Fibroblast of skin of right biceps (primary cell): Measurements from ENCODE around the gene ABO.
"Not testable (repeated sequence)": the region's sequence is repeated elsewhere in the genome, so short reads cannot be mapped to it uniquely, and the experiment has no call there.

Experiments
- DNase-seq: peaks from one replicate; pipeline ENCODE4 v3.0.0-alpha.2; 2013

The ABO gene

DNA sequence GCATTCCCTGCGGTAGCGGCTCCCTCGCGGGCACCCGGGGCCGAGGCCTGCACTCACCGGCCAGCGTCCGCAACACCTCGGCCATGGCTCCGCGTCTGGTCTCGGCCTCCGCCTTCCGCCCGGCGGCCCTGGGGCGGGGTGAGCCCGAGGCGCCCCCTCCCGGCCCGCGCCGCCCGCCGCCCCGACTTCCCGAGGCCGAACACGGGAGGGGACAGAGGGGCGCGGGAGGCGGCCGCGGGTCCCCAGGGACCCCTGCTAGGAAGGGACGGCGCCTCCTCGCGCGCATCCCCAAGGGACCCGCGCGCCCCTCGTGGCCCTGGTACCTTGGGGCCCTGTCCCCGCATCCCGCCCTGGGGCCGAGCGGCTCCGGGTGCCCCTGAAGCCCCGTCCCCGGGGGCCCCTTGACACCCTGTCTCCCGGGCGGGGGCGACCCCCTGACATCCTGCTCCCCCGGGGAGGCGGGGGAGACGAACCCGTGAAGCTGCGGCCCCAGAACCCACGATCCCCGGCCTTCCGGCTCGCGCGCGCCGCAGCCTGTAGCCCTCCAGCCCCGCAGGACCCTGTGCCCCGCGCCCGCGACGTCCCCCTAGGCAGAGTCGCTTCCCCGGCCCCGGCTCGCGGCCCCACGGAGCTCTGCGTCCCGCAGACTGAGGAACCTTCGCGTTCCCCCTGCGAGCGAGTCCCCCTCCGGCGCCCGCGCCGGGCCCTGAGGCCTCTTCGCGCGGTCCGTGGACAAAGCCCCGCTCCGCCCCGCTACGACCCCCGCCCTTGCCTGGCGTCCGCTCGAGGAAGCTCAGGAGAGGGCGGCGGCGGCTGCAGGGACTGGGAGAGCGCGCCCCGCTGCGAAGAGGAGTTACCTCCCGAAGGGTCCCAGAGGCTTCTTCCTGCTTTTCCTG, at the start of gene ABO:
Gene ABO (minus strand): TSS at position 97 of the 896 bp plus-strand sequence.
- no peak for DNase-seq

DNA sequence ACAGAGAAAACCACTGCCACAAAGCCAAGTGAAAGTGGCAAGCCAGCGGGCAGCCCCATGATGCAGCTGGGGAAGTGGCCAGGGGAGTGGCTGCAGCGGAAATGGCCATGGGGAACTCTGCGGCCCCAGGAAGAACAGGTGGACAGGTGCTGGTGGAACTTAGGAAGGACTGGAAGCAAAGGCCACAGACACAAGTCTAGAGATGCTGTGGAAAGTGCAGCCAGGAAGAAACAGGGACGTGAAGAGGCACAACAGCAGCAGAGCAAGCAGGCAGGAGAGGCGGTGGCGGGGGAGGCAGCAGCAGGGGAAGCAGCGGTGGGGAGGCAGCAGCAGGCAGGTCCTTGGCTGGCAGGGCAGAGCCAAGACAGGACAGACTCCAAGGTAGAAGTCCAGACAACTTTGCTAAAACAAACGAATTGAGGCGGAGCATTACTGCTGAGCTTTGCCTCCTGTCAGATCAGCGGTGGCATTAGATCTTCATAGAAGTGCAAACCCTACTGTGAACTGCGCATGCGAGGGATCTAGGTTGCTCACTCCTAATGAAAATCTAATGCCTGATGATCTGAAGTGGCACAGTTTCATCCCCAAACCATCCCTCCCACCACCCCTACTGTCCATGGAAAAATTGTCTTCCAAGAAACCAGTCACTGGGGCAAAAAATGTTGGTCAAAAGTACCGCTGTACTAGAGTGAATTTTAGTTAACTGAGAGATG, 49.1 kb upstream of the ABO start:
- DNase-seq: no peak

DNA sequence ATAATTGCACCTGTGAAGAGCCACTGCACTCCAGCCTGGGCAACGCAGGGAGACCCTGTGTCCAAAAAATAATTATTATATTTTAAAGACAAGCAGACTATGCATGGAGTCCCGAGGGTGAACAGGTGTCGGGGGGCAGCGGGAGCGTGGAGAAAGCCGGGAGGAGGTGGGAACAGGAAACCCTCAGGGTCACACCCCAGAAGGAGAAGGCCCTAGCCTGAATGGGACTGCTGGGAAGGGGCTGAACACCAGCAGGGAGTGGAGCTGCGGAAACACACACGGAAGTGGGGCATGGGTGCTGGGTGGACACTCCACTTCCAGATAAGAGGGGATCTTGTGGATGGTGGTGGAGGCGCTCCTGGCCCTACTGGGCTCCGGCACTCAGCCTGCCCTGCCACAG, 48.2 kb upstream of the ABO start:
- DNase-seq: no peak

DNA sequence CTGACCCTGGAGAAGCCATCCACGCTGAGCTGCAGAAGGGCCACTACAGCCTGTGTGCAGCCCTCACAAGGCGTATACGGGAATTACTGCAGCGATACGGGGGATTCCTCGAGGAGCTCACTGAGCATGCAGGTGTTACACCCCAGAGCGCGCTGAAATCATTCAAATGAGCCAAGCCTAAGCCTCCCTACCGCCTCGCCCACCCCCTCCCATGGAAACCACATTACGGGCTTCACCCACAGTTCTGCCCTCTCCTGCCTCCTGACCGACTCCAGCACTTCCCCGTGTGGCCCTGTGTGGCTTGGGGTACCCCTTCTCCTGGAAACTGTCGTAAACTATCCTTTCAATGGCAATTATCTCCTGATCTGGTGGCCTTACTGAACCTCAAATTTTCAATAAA, 47.7 kb upstream of the ABO start:
- no peak for DNase-seq

DNA sequence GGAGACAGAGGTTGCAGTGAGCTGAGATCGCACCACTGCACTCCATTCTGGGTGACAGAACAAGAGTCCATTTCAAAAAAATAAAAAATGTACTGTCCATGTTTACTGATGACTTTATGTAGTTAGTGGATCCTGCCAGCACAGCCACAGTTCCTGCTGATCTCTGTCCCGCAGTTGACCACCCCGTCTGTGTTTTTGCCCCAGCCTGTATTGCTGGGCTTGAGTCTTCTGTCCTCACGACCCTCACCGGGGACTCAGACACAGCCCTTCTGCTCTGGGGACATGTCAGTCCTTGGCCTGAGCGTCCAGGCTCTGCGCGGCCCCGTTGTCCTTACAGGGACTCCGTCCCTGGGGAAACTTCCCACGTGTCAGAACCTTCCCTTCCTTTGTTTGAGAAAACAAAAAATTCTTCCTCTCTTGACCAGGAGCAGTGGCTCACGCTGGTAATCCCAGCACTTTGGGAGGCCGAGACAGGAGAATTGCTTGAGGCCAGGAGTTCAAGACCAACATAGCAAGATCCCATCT, 46.5 kb upstream of the ABO start:
- DNase-seq: no peak

DNA sequence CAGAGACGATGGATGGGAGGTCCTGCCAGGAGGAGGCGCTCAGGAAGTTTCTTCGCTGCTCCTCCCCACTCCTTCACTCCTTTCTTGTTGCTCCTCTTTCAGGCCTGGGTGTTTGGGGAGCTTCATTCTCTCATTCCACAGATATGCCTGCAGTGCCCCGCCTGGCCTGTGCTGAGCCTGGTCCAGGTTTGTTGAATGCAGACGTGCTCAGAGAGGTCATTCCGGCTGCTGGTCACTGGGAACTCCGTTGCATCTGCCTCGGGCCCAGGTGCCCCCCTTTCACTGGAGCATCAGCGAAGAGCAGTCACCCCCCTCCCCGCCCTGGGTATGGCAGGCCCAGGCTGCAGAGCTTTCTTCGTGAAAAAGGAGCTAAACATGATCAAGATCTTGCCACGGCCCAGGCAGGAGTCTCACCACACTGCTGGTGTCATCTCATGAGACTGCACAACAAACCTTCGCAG, 45.5 kb upstream of the ABO start:
- DNase-seq: no peak

DNA sequence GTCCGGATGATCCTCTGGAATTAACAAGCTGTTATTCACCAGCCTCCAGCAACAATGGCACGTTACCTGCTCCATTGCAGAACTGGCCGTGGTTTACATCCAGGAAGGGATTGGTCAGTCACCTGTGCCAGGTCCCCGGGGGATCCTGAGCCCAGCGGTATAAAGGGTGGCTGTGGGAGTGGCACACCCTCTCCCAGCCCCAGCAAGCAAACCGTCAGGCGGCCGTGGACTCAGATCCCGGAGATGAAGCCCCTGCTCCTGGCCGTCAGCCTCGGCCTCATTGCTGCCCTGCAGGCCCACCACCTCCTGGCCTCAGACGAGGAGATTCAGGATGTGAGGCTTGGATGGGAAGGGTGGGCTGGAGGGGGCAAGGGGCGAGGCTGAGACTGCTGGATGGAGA, 42.5 kb upstream of the ABO start:
- DNase-seq: not testable (repeated sequence)

DNA sequence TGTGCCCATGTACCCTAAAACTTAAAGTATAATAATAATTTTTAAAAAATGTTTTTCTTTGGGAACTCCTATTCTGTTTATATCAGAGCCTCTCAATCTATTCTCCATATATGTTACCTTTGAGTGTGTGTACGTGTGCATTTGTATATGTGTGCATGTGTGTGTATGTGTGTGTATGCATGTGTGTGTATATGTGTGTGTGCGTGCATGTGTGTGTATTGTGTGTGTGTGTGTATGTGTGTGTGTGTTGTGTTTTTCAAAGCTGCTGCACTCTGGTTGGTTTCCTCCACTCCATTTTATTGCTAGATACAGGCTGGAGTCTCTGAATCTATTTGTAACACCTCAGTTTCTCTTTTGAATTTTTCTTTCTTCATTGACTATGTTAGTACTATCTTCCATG, 41.0 kb upstream of the ABO start:
- no peak for DNase-seq

DNA sequence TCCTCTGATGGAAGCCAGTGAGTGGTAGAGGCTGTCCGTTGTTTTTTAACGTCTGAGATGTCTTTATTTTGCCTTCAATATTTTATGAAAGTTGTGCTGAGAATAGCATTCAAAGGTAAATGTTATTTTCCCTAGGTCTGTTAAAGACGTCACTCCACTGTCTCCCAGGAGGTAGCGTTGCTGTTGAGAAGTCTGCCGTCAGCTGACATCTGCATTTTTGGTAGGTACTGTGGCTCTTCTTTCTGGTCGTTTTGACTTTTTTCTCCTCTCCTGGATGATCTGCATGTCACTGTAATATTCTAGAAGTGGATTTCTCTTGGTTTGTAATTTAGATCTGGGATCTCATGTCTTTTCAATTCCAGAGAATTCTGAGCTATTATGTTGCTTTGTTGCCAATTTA, 34.6 kb upstream of the ABO start:
- no peak for DNase-seq

DNA sequence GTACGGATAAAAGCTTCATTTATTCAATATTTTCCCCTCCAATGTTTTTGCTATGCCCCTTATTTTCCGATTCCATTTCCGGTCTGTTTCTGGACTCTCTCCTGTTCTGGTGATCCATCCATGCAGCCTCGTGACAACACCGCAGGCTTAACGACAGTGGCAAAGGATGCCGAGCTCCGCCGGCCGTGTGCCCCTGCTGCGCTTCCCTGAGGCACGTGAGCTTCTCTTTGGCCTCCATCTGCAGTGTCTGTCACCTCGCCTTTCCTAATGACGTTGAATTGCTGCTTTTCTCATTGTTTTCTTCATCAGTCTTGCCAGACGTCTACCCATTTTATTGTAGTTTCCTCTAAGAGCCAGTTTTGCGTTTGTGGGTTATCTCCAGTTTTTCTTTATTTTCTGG, 32.3 kb upstream of the ABO start:
- no peak for DNase-seq

DNA sequence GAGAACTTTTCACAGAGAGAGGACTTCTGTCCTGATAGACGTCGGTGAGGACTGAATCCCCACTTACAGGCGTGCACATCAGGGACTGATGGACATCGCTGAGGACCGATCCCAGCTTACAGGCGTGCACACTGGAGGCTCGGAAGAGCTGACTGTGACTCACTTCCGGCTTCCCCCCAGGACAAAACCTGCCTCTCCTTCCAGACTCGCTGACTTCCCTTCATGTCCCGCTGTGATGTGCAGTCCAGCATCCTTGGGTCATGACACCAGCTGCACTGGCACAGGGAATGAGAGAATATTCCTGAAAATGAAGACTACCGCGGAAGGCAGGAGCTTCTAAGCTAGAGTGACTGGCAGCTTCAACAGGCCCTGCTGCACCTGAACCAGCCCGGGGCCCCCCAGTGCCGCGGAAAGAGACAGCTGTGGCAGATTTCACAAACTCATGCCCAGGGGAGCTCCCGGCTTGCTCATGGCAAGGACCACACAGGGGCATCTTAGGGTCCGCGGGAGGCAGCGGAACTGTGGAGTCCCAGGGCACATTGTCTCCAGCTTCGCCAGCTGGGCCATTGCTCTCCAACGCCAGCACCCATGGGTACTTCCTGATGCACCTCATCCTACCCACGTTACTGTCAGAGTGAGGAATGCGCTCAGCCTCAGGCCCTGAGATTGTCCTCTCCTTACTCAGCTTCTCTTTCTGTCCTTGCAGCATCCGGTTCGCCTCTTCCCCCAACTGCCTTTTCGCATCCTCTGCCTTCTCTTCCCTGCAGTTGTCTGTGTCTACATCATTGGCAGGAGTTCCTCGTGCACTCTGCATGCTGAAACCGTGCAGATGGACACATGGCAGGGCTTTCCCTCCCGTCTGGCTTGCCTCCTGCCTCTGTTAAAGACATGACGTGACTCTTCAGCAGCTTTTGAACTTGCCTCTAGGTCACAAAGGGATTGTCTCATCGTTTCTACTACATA, 31.5 kb upstream of the ABO start:
- no peak for DNase-seq

DNA sequence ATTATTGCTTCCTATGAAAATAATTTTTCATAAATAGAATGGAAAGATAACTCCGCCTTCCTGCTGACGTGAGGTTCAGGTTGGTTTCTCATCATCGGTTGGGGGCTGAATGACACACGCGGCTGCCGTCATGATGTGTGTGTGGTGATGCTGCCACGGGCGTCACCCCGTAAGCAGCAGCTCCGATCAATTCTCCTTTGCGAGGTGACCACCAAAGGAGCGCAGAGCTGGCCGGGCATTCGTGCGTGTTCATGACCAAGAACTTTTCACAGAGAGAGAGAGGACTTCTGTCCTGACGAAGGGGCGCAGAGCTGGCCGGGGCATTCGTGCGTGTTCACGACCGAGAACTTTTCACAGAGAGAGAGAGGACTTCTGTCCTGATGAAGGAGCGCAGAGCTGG, 30.7 kb upstream of the ABO start:
- DNase-seq: no peak

DNA sequence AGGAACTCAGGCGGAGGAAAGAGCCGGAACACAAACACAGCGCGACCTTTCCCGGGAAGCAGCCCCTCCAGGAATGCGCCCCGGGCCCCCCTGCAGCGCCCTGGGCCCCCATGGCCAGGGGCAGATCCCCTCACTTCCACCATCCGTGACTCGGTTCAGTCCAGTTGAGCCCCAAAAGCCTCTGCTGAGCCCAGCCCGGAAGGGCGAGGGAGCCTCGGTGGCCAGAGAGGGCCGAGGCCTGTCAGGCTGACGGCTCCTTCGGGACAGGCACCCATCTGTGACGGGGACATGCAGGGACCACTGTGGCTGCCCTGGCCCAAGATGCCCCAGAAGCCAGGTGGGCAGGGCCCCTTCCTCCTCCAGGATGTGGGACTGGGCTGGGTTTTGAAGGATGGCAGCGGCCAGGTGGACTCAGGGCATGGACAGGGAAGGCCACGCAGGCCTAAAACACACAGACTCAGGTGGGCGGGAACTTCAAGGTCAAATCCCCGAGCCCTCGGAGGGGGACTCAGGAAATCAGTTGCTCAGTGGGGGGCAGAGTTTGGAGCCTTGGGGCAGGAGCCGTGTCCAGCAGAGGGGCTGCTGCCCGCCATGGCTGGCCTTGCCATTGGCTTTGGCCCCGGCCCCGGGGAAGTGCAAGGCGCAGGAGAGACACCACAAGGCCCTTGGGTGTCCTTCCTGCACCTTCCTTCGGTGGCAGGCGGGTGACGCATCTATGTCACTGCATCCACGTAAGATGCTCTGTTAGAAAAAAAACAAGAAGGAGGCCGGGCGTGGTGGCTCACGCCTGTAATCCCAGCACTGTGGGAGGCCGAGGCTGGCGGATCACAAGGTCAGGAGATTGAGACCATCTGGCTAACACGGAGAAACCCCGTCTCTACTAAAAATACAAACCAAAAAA, 29.7 kb upstream of the ABO start:
- DNase-seq: no peak

DNA sequence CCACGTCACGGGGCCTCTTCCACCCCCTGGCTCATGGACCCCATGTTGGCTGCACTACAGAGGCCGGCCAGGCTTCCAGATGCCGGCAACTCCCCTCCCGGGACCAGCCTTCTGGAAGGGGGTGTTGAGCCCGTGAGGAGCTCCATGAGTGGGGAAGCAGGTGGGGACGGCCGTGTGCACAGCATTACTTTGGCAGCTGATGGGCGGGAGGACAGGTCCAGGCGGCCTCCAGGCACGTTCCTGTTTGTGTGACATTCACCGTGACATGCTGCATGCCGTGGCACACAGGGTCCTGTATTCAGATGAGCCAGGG, 29.1 kb upstream of the ABO start:
- no peak for DNase-seq

DNA sequence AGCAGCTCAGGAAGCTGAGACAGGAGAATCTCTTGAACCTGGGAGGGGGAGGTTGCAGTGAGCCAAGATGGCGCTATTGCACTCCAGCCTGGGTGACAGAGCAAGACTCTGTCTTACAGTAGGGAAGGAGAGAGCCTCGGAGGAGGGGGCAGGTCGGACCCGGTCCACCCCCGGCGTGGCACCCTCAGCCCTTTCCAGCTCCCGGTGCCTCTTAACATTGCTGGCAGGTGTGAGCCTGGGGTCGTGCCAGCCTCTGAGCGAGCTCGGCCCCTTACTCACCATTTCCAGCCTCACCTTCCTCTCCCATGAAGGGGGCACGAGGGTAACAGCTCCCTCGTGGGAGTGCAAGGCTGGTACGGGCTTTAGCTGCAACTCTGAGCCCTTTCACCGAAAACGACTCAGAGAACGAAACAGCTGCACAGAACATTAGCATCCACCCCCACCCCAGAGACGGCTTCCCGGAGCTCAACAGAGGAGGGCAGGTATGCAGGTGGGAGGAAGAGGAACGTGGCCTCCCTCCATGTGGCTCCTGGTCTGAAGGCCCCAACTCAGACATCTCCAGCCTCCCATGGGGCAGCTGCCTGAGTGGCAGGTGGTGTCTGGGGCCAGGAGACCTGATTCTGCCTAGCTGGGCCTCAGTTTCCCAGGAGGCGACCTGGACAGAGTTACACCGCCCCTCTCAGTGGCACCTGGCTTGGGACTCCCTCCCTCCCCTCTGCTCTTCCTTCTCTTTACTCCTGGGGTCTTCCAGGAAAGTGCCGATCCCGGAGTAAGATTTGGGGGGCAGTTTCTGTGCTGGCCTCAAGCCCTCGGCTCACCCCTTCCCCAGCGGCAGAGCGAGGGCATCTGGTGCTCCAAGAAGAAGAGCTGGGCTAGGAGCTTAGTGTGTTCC, 28.5 kb upstream of the ABO start:
- no peak for DNase-seq

DNA sequence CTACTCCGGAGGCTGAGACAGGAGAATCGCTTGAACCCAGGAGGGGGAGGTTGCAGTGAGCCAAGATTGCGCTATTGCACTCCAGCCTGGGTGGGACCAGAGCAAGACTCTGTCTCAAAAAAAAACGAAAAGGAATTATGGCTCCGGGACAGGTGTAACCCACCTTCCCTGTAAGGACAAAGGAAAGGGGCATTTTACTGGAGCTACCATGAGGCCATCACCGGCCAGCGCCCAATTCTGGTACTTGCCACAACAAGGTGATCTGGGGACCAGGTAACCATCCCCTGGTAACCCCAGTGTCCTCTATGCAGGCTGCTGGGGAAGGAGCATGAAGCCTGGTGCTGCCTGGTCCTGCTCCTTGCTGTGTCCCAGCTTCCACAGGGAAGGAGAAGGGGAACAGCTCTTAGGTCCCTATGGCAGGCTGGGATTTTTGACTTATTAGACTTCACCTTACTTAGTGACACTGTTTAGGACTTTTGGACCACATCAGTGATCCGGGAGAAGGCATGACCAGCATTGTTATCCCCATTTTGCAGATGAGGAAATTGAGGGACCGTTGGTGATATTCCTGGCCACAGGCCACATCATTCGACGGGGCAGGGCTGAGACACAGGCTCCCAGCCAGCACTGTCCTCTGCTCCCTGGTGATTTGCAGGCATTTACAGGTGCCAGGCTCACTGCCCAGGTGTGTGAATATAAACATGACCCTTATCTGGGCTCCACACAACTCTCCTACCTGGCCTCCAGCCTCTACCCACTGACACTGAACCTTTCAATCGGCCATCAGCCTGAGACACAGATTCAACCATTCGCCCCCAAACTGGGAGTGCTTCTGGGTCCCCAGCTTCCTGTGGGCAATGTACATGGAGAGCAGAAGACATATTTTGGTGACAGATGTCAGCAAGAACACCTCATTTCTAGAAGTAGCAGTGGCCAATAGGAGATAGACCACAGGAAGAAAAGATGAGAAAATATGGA, 26.5 kb upstream of the ABO start:
- DNase-seq: no peak

DNA sequence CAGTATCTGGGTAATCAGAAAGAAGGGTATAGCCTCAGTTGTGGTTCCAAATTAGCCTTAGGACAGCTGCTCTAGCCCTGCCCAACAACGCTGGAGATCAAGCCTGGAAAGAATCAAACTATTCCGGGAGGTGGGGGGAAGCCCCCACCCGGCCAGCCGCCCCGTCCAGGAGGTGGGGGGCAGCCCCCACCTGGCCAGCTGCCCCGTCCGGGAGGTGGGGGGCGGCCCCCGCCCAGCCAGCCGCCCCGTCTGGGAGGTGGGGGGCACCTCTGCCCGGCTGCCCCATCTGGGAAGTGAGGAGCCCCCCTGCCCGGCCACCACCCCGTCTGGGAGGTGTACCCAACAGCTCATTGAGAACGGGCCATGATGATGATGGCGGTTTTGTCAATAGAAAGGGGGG, 25.0 kb upstream of the ABO start:
- not testable (repeated sequence) for DNase-seq

DNA sequence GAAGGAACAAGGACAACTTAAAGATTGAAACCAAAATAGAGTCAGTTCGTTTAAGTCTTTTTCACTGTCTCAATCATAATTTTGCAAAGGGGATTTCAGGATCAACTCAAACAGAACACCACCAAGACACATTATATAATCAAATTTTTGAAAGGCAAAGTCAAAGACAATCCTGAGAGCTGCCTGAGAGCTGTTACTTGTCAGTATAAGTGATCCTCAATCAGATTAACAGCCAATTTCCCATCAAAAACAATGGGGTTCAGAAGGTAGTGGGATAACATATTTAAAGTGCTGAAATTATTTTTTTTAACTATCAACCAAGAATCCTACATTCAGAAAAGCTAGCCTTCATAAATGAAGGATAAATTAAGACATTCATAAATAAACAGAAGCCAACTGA, 19.3 kb upstream of the ABO start:
- no peak for DNase-seq

DNA sequence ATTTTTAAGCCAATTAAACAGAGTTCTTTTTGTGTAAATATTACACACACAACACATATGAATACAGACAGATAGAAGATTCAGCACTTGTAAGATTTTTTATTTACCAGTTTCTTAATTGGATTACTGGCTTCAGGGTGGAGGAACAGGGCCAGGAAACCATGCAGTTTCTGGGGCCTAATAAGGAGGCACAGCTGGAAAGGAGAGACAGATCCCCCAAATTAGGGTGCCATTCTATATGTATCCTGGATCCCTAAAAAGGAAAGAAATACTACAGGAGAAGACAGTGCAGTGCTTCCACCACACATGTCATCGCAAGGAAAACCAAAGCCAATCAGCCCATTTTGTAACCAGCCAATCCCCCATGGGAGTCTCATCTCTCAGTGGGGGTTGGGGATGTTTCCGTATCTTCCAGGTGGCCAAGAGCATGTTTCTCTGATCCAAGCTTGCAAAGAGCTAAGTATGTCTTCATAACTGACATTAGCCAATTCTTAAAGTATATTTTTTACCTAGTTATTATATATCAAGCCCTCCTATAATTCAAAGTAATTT, 15.8 kb upstream of the ABO start:
- no peak for DNase-seq
